ENCODE data around the gene SALL2.

DNA sequence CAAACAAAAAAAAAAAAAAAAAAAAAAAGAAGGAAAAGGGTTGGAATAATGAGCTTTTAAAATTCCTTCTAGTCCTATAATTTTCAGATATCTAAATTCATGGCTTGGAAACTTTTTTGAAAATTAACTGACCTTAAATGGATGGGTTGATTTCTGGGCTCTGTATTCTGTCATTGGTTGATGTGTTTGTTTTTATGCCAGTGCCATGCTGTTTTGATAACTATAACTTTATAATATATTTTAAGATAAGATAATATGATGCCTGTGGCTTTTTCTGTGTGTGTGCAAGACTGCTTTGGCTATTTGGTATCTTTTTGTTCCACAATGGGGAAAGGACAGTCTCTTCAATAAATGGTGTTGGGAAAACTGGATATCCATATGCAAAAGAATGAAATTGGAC lies 46.5 kb upstream of the SALL2 start:
- no peak for TF ChIP-seq CTCF (IDR thresholded peaks at IDR 0.05)
- no peak for TF ChIP-seq POLR2A (IDR thresholded peaks at IDR 0.05)

Data from Peyer's patch (tissue), 4 donors.